ENCODE data around the gene IRAK1.
A peak's percentile ranks its signal among the peaks of the same experiment; 100 is the strongest.

Gene IRAK1

GRCh38 chrX:154019633-154020528 is at the start of gene IRAK1:
Gene IRAK1 (minus strand): TSS chrX:154019902. CDS start chrX:154019812, 90 bp downstream.
- DNase-seq, result peak; percentile 62

GRCh38 chrX:154068560-154068959 is 48.9 kb upstream of the IRAK1 start:
- DNase-seq, result no peak

- no peak for DNase-seq
Measured at GRCh38 chrX:154064637-154065435, 45.1 kb upstream of the IRAK1 start.

- DNase-seq, result no peak
Measured at GRCh38 chrX:154063234-154063633, 43.5 kb upstream of the IRAK1 start.

GRCh38 chrX:154061801-154062200 is 42.1 kb upstream of the IRAK1 start:
- no peak for DNase-seq

- DNase-seq, result no peak
Measured at GRCh38 chrX:154059729-154060245, 40.1 kb upstream of the IRAK1 start.

- DNase-seq, result no peak
Measured at GRCh38 chrX:154059231-154059630, 39.5 kb upstream of the IRAK1 start.

GRCh38 chrX:154058214-154058997 is 38.7 kb upstream of the IRAK1 start:
- no peak for DNase-seq

- no peak for DNase-seq
Measured at GRCh38 chrX:154057791-154058190, 38.1 kb upstream of the IRAK1 start.

GRCh38 chrX:154056770-154057241 is 37.1 kb upstream of the IRAK1 start:
- DNase-seq, result no peak

- DNase-seq, result peak; percentile 59
Measured at GRCh38 chrX:154051201-154051810, 31.6 kb upstream of the IRAK1 start.

GRCh38 chrX:154050113-154050495 is 30.4 kb upstream of the IRAK1 start:
- DNase-seq, result no peak

GRCh38 chrX:154049209-154050112 is 29.8 kb upstream of the IRAK1 start:
- DNase-seq, result no peak

- no peak for DNase-seq
Measured at GRCh38 chrX:154048398-154048797, 28.7 kb upstream of the IRAK1 start.

GRCh38 chrX:154046940-154047610 is 27.4 kb upstream of the IRAK1 start:
- no peak for DNase-seq

- peak; percentile 56 for DNase-seq
Measured at GRCh38 chrX:154046031-154046781, 26.5 kb upstream of the IRAK1 start.

- no peak for DNase-seq
Measured at GRCh38 chrX:154044091-154044490, 24.4 kb upstream of the IRAK1 start.

- no peak for DNase-seq
Measured at GRCh38 chrX:154043003-154043763, 23.5 kb upstream of the IRAK1 start.

- DNase-seq, result no peak
Measured at GRCh38 chrX:154040863-154041262, 21.2 kb upstream of the IRAK1 start.
